Kasumi-1 (cell line): ENCODE results near the gene CFAP97.
A peak's percentile ranks its signal among the peaks of the same experiment; 100 is the strongest.
"Not testable (repeated sequence)": the region's sequence is repeated elsewhere in the genome, so short reads cannot be mapped to it uniquely, and the experiment has no call there.

ENCODE experiments used
- DNase-seq, 2 experiments: peaks; one replicate each; lab custom pipeline; 2025; lab: John Stamatoyannopoulos, UW

CFAP97 gene

GRCh38 chr4:185222598-185222997, 18.8 kb upstream of the CFAP97 start:
- DNase-seq = no peak

GRCh38 chr4:185221912-185222311, 18.1 kb upstream of the CFAP97 start:
- no peak for DNase-seq

GRCh38 chr4:185221491-185221890, 17.7 kb upstream of the CFAP97 start:
- no peak for DNase-seq

- peak; percentile 88 to 89 for DNase-seq
Observed at GRCh38 chr4:185219551-185220344, 15.9 kb upstream of the CFAP97 start.

- no peak for DNase-seq
Observed at GRCh38 chr4:185218312-185218711, 14.5 kb upstream of the CFAP97 start.

- no peak for DNase-seq
Observed at GRCh38 chr4:185217408-185217975, 13.7 kb upstream of the CFAP97 start.

GRCh38 chr4:185215261-185215660, 11.5 kb upstream of the CFAP97 start:
- DNase-seq = no peak

GRCh38 chr4:185213877-185214276, 10.1 kb upstream of the CFAP97 start:
- peak; percentile 47 to 50 for DNase-seq

- no peak for DNase-seq
Observed at GRCh38 chr4:185212581-185212980, 8.8 kb upstream of the CFAP97 start.

GRCh38 chr4:185211641-185212040, 7.8 kb upstream of the CFAP97 start:
- DNase-seq = no peak

GRCh38 chr4:185211035-185211434, 7.2 kb upstream of the CFAP97 start:
- DNase-seq = no peak

GRCh38 chr4:185210102-185210981, 6.5 kb upstream of the CFAP97 start:
- DNase-seq = peak in 1 of 2 experiments; percentile 19

GRCh38 chr4:185209852-185210101, 6.0 kb upstream of the CFAP97 start:
- not testable (repeated sequence) for DNase-seq

GRCh38 chr4:185209031-185209851, 5.4 kb upstream of the CFAP97 start, which contains the start of gene SNX25:
SNX25 (plus strand) TSS chr4:185209598; CDS start chr4:185209827, 229 bp downstream.
- DNase-seq = peak; percentile 59 to 63

GRCh38 chr4:185207466-185207865, 3.7 kb upstream of the CFAP97 start:
- no peak for DNase-seq

GRCh38 chr4:185205697-185206342, 2.0 kb upstream of the CFAP97 start:
- no peak for DNase-seq

- not testable (repeated sequence) for DNase-seq
Observed at GRCh38 chr4:185205073-185205472, 1.3 kb upstream of the CFAP97 start.

GRCh38 chr4:185204238-185204910, 574 bp upstream of the CFAP97 start:
- peak; percentile 11 to 29 for DNase-seq

GRCh38 chr4:185202984-185203485, 765 bp downstream of the CFAP97 start:
- DNase-seq = no peak
